Measurements from ENCODE around the gene SLC30A3.

The SLC30A3 gene

DNA sequence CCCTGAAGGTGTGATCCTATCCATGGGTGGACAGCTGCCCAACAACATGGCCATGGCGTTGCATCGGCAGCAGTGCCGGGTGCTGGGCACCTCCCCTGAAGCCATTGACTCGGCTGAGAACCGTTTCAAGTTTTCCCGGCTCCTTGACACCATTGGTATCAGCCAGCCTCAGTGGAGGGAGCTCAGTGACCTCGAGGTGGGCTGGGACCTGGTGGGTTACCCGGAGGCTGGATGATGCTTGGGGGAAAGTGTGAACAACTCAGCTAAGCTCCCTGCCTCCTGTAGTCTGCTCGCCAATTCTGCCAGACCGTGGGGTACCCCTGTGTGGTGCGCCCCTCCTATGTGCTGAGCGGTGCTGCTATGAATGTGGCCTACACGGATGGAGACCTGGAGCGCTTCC, 29.5 kb downstream of the SLC30A3 start:
- DNase-seq (ENCODE audit: low spot score): no peak

- DNase-seq (ENCODE audit: low spot score): no peak
These were observed 30.9 kb downstream of the SLC30A3 start for GRCh38 chr2:27231921-27232320.

DNA sequence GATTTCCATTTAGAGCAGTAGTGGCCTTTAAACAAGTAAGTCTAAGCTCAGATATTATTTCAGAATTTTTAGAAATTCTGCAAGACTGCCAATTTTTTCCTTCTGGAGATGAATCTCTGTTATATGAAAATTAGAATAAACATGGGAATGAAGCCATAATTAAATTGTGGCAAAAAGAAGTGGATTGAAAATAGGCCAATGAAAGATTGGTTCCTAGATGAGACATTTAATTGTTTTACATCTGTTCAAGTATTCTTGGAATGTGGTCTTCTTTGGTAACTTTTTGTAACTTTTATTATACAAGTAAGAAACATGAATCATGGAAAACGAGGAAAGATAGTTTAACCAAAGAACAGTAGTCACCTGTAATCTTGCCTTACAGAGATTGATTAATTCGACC, 35.3 kb downstream of the SLC30A3 start:
- DNase-seq (ENCODE audit: low spot score): no peak

GRCh38 chr2:27225526-27225925, 37.3 kb downstream of the SLC30A3 start:
- DNase-seq (ENCODE audit: low spot score): no peak

GRCh38 chr2:27223416-27223815, 39.4 kb downstream of the SLC30A3 start:
- DNase-seq (ENCODE audit: low spot score): no peak

- DNase-seq (ENCODE audit: low spot score): no peak
These were observed 40.4 kb downstream of the SLC30A3 start for GRCh38 chr2:27222407-27222806.

DNA sequence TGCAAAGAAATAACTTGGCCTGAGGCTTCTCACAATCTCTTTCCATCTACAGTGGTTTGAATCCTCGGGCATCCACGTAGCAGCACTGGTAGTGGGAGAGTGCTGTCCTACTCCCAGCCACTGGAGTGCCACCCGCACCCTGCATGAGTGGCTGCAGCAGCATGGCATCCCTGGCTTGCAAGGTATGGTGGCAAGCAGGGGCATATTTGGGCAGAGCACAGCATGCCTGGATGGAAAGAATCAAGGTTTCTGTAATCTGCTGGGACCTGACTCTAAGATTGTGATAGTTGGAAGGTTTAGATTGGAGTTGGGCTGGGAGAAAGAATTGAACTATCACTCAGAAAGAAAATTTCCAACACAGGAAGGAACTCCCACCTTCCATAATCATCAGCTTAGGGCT, 41.7 kb downstream of the SLC30A3 start:
- no peak for DNase-seq (ENCODE audit: low spot score)

DNA sequence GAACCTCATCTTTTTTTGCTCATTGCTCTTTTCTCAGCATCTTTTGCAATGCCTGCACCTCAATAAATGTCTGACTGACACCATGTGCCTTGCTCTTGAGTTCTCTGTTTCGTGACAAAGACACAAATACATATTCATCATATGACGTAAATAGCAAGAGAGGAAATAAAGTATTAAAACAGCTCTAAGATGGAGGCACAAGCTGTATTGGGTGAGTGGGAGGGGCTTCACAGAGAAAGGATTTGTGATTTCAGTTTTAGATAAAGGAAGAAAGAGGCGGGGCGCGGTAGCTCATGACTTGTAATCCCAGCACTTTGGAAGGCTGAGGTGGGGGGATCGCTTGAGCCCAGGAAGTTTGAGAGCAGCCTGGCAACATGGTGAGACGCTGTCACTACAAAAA, 42.8 kb downstream of the SLC30A3 start:
- DNase-seq (ENCODE audit: low spot score): no peak

DNA sequence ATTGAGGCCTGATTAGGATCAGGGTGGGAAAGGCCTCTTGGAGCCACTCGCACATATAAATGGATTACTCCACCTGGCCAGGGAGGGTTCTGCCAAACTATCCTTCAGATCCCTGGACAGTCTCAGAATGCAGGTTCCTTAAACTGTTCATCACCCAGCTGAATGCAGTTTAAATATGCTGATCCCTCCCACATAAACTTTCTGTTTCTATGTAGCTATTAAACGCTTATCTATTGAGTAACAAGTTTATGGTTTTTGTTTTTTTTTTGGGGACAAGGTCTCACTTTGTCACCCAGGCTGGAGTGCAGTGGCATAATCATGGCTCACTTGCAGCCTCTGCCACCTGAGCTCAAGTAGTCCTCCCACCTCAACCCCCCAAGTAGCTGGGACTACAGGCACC, 43.8 kb downstream of the SLC30A3 start:
- DNase-seq (ENCODE audit: low spot score): no peak

GRCh38 chr2:27218614-27219013, 44.2 kb downstream of the SLC30A3 start:
- no peak for DNase-seq (ENCODE audit: low spot score)

DNA sequence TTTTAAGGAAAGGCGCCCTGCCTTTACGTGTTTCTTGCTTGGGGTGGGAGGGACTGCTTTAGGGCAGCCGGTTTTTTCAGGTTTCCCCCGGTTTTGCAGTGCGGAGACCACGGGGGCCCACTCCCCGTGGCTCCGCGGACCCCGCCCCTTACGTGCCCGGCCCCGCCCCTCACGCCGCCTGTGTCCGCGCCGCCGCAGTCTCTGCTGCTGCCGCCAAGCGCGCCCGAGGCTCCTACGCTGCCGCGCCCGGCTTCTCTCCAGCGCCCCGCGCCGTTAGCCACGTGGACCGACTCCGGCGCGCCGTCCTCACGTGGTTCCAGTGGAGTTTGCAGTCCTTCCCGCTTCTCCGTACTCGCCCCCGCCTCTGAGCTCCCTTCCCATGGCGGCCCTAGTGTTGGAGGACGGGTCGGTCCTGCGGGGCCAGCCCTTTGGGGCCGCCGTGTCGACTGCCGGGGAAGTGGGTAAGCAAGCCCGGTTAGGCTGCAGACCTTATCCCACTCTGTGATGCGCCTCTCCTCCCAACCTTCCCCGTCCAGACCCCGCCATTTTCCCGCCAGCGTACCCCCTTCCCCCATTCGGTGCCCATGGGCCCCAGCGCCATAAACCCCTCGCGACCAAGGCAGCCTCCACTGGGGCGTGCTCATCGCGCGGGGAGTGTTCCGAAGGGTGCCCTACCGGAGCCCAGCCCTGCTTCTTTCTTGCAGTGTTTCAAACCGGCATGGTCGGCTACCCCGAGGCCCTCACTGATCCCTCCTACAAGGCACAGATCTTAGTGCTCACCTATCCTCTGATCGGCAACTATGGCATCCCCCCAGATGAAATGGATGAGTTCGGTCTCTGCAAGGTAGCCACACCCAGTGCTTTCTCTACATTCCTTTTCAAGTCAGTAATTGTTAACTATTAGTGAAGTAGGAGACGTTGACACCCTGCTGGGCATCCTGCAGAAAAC, 45.4 kb downstream of the SLC30A3 start, which contains the start of gene CAD:
Gene CAD, plus strand, starts transcription at position 197 of the 949 bp plus-strand sequence. Its CDS starts 183 bp downstream, at position 380.
- peak; percentile 97 for DNase-seq (ENCODE audit: low spot score)

- no peak for DNase-seq (ENCODE audit: low spot score)
These were observed 46.3 kb downstream of the SLC30A3 start for GRCh38 chr2:27216416-27217137.

GRCh38 chr2:27214941-27215340, 47.9 kb downstream of the SLC30A3 start:
- no peak for DNase-seq (ENCODE audit: low spot score)

DNA sequence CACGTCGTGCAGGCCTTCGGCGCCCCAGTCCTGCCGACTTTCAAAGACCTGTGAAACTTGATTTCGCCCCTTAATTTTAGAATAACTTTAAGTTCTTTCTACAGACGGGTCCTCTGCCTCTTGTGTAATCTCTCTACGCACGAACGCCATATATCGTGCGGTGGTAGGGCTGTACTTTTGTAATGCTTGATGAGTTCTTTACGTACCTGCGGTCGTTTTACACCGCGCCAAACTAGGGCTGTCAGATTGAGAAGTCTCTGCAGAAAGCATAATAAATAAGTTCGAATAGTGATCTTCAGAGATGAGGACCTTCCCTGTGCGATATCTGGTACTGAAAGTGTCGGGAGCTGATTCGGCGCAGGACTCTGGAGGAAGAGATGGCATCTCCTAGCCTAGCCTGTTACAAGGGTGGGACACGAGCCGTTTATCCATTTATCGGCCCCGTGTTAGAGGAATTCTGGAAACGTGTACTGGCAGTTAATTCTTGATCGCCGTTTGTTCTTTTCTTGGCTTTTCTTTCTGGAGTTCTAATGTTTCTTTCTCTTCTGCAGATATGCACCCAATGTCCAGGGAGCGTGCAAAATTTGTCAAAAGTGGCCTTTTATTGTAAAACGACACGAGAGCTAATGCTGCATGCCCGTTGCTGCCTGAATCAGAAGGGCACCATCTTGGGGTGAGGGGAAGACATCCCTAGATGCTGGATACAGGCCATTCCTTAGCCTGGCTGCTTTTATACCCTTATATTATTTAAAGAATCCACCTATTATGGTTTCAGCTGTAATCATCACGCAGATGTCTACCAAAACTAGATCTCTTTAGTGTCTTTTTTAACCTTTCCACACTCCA, 50.0 kb downstream of the SLC30A3 start:
- peak; percentile 70 for DNase-seq (ENCODE audit: low spot score)

DNA sequence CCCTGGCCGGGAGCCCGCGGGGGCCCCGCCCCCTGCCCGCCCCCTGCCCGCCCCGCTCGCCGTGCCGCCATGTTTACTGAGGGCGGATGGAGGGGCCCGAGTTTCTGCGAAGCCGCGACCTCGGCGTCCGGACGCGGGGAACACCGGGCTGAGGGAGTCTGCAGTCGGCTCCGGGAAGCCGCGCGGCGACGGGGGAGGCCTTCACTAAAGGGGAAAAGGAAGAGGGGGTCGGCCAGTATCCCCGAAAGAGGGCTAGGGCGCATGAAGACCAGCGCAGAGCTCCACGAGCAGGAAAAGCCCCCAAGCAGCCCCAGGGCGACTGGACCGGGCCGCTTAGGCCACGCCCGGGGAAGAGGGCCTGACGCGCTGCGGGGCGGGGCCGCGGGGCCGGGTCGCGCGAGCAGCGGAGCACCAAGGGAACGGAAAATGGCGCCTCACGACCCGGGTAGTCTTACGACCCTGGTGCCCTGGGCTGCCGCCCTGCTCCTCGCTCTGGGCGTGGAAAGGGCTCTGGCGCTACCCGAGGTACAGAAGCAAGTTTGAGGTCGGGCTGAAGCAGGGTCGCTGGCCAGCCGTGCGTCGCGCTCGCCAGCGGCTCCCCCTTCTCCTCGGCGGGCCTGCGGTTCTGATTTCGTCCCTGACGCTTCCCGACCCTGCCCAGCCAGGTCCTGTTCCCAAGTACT, 50.8 kb downstream of the SLC30A3 start, which contains the start of the genes ATRAID and SLC5A6:
Gene ATRAID, plus strand, starts transcription at position 99 of the 683 bp plus-strand sequence. Its CDS starts 328 bp downstream, at position 427.
Gene SLC5A6, minus strand, starts transcription at position 326 of the 683 bp plus-strand sequence. CDS start 4,618 bp downstream, outside the sequence.
- peak; percentile 98 for DNase-seq (ENCODE audit: low spot score)

- DNase-seq (ENCODE audit: low spot score): no peak
These were observed 51.5 kb downstream of the SLC30A3 start for GRCh38 chr2:27211241-27211942.

GRCh38 chr2:27209621-27210401, 53.0 kb downstream of the SLC30A3 start:
- DNase-seq (ENCODE audit: low spot score): no peak

DNA sequence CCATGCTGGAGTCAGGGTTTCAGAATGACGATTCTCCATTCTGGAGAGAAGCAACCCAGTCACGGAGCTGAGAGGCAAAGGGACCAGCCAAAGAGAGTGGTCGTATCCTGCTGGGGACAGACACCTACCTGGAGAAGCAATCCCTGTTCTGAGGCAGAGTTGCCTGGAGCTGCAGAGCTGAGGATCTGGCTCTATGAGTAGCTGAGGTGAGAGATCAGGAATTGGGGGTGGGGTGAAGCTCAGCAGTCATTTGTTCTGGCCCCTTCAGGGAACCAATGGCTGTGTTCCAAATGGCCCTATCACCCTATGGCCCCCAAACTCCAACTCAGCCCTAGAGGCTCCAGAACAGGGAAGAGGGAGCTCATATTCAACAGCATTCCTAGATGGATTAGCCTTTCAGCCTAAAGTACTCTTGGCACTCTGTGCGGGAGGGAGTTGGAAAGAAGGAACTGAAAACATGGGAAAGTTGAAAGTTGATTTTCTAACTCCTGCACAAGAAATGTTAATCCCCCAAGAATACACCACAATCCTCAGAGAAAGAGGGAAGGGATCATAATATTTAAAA, 54.3 kb downstream of the SLC30A3 start:
- no peak for DNase-seq (ENCODE audit: low spot score)

GRCh38 chr2:27206346-27206745, 56.5 kb downstream of the SLC30A3 start:
- no peak for DNase-seq (ENCODE audit: low spot score)

Data from AG20443 (cell line).